Measurements from ENCODE around the gene AFMID. TPM values are rescaled to one million over a fixed set of nuclear protein-coding genes. Genes with fewer than 3 reads are reported as not detected.

The AFMID gene
- total and polyA plus RNA-seq, 2 donors (not counting 1 experiment from before 2014, with no cell fraction given), result 18.2 to 24.8 TPM

DNA sequence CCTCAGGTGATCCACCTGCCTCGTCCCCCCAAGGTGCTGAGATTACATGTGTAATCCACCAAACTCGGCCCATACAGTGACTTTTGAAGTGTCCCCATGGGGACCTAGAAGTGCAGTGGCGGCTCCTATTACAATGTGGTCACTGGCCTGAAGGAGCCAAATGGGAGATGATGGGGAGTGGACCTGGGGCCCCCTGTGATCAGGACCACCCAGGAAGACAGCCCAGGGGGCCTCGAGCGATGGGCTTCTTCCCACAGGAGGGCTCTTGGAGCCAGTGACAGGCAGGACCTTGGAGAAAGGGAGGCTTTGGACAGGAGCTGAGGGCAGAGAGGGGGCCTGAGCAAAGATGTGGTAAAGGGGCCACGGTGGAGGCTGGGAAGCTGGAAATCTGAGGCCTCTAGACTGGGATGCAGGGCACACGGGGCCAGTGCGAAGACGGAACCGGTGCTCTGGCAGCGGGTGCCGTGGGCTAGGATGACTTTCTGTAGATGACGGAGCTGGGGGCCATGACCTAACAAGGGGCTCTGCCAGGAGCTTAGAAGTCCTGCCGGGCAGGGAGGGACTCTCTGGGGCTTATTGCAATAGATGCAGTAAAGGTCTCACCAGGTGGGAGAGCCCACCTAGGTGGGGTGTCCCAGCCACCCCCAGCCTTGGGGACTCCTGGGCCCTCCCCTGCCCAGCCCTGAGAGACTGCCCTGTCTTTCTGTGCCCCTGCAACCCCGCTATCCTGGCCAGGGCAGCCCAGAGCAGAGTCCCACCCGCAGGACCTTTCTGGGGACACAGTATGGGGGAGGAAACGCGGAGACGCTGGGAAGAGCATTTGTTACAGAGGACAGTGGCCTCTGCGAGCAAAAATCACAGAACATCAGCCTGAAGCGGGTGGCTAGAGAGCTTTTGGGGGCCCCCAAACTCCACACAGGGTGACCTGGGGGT is 43.7 kb upstream of the AFMID start:
- Histone ChIP-seq H3K36me3 (replicated peaks in 1 of 2; ENCODE audit: control extremely low read depth in 1 of 2, control insufficient read depth in 1 of 2, extremely low read depth in 1 of 2, insufficient read depth in 2 of 2, low read length in 1 of 2) (peaks cover 0 to 24% of the 10 kb centered on the region in 2 experiments), H3K4me3 (ENCODE audit: control extremely low read depth in 1 of 5, extremely low read depth in 1 of 5, insufficient read depth in 1 of 5, low read depth in 2 of 5, low read length in 4 of 5) (no peak overlapping the region), H2AFZ (ENCODE audit: insufficient read depth, low read depth, low read length, poor library complexity, severe bottlenecking) (no peak overlapping the region), H3K9ac (ENCODE audit: low read length) (no peak overlapping the region), H4K20me1 (ENCODE audit: control insufficient read depth, insufficient read depth, low read length, poor library complexity, severe bottlenecking) (peaks cover 9% of the 10 kb centered on the region), H3K27me3 (replicated peaks in 1 of 4; ENCODE audit: control extremely low read depth in 1 of 4, control insufficient read depth in 3 of 4, insufficient read depth in 4 of 4, low read length in 3 of 4) (no peaks in the 10 kb centered on the region), H3K27ac (ENCODE audit: low read length in 2 of 2) (peak overlapping the region; percentile 38 to 57), H3K4me1 (ENCODE audit: control insufficient read depth in 2 of 2, insufficient read depth in 2 of 2, low read length in 2 of 2) (peaks cover 82 to 95% of the 10 kb centered on the region in 2 donors), H3K79me2 (ENCODE audit: control insufficient read depth, insufficient read depth, low read length) (peaks cover 21% of the 10 kb centered on the region), H3K9me3 (ENCODE audit: control extremely low read depth in 1 of 3, control insufficient read depth in 2 of 3, insufficient read depth in 1 of 3, low read length in 2 of 3) (peaks cover 0 to 10% (median 0%) of the 10 kb centered on the region in 3 donors), H3K4me2 (replicated peaks; ENCODE audit: low read depth, low read length, poor library complexity, severe bottlenecking) (peak overlapping the region; percentile 67)
- TF ChIP-seq, protein P1, sequence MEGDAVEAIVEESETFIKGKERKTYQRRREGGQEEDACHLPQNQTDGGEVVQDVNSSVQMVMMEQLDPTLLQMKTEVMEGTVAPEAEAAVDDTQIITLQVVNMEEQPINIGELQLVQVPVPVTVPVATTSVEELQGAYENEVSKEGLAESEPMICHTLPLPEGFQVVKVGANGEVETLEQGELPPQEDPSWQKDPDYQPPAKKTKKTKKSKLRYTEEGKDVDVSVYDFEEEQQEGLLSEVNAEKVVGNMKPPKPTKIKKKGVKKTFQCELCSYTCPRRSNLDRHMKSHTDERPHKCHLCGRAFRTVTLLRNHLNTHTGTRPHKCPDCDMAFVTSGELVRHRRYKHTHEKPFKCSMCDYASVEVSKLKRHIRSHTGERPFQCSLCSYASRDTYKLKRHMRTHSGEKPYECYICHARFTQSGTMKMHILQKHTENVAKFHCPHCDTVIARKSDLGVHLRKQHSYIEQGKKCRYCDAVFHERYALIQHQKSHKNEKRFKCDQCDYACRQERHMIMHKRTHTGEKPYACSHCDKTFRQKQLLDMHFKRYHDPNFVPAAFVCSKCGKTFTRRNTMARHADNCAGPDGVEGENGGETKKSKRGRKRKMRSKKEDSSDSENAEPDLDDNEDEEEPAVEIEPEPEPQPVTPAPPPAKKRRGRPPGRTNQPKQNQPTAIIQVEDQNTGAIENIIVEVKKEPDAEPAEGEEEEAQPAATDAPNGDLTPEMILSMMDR (IDR thresholded peaks at IDR 0.05), result no peak
- TF ChIP-seq EZH2 (IDR thresholded peaks at IDR 0.05; ENCODE audit: borderline replicate concordance, insufficient read depth, low read depth, low read length, poor library complexity, severe bottlenecking), result no peak
- no peak for DNase-seq
- ATAC-seq (ENCODE audit: low read depth), result no peak
- peaks cover 83% of the 10 kb centered on the region for H3K4me1 Mint-ChIP-seq
- H3K27me3 Mint-ChIP-seq, result no peaks in the 10 kb centered on the region
- 92% methylated on average over 17 of the region's 21 CpGs for WGBS (ENCODE audit: insufficient coverage)
- ChIA-PET POLR2A (interaction anchor here (0.5 to 22.6 kb wide), 7 partner anchors 9 to 213 kb away, joined by 3 to 432 read pairs (median 9); partner anchors contain the start of genes SYNGR2, TMC6 and TMC8), CTCF (interaction anchor here (1.2 to 14.1 kb wide), 4 partner anchors 13 to 34 kb away, joined by 3 to 357 read pairs (median 6); partner anchors contain the start of genes SYNGR2, TK1 and TMC8)
- H3K9me3 Mint-ChIP-seq (ENCODE audit: insufficient read depth), result no peaks in the 10 kb centered on the region
- H3K4me3 Mint-ChIP-seq, result no peak overlapping the region
- intact Hi-C loops (cut with micrococcal nuclease), result no loop called here
- H3K27ac Mint-ChIP-seq, result peak overlapping the region; percentile 81
